ENCODE data around the gene PACS1.
A peak's percentile ranks its signal among the peaks of the same experiment; 100 is the strongest.
"Not testable (repeated sequence)": the region's sequence is repeated elsewhere in the genome, so short reads cannot be mapped to it uniquely, and the experiment has no call there.

PACS1 gene

GRCh38 chr11:66076561-66076960, 6.5 kb downstream of the PACS1 start:
- no peak for DNase-seq

GRCh38 chr11:66077927-66078326, 7.9 kb downstream of the PACS1 start:
- DNase-seq = no peak

DNA sequence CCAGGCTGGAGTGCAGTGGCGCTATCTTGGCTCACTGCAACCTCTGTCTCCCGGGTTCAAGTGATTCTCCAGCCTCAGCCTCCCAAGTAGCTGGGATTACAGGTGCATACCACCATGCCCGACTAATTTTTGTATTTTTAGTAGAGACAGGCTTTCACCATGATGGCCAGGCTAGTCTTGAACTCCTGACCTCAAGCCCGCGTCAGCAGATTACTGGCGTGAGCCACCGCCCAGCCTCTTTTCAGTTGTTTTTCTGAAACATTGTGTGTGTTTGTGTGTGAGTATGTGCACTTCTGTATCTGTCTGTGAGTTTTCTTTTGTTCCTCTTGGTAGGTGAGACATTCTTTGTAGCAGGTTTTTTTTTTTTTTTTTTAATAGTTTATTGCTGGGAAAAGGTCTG, 8.9 kb downstream of the PACS1 start:
- DNase-seq = not testable (repeated sequence)

GRCh38 chr11:66080055-66080817, 10.2 kb downstream of the PACS1 start:
- no peak for DNase-seq

DNA sequence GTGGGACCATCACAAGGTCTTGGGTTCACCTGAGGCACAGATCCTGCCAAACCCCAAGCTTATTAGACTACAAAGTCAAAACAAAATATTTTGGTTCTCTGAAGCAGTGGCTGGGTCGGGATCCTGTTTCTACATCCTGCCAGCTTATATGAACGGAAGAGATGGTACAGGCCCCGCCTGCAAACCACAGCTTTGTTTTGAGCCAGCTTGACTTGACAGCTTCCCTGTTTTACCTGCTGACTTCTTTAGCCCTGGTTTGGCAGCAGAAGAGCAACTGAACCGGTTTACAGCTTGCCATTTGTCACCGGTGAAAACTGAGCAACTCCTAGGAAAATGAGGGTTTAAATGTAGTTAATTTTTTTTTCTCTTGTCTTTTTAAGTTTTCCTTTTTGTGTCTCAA, 11.4 kb downstream of the PACS1 start:
- DNase-seq = peak; percentile 60

DNA sequence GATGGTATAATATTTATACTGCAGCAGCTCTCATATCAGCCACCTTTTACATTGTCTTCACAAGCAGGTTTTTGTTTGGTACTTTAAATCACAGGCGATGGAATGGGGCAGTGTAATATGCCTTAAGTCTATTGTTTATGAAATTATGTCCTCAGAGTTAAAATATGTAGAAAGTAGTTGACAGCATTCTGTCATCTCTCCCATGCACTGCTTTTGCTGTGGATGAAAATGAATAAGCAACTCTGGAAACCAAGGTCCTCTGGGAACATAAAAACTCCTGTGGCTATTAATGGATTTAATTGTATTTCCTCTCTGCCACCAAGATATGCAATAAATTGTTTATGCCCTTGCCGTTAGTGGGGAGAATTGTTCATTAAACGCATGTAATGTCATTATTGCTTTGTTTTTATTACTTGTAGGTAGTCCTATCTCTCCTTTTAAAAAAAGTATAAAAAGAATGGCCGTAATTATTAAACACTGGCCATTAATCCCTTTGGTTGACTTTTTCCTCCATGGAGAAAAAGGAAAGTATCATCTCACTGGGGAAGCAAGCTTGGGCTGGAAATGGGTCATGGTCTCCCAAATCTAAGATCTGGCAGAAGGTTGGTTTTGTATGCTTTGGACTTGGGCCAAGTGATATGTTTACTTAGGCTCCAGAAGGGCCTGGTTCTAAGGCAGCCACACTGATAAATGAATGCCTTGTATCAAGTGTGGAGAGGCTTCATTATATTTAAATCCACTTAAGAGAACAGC, 13.1 kb downstream of the PACS1 start:
- no peak for DNase-seq

DNA sequence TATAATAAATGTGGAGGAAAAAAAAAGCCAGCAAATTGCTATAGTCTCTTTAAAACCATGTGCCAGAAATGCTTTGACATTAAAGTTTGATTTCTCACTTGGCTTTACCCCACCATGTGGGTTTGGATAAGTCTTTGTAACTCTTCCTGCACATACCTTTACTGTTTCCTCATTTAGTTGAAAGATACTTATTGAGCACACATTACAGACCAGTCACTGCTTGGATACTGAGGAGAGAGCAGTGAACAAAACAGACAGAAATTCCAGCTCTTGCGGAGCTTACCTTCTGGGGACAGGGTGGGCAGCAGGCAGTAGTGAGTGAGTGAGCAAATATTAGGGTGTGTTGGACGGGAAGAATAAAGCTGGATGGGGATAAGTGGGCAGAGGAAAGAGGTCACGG, 13.7 kb downstream of the PACS1 start:
- DNase-seq = no peak

- no peak for DNase-seq
Observed at GRCh38 chr11:66084821-66085475, 14.9 kb downstream of the PACS1 start.

DNA sequence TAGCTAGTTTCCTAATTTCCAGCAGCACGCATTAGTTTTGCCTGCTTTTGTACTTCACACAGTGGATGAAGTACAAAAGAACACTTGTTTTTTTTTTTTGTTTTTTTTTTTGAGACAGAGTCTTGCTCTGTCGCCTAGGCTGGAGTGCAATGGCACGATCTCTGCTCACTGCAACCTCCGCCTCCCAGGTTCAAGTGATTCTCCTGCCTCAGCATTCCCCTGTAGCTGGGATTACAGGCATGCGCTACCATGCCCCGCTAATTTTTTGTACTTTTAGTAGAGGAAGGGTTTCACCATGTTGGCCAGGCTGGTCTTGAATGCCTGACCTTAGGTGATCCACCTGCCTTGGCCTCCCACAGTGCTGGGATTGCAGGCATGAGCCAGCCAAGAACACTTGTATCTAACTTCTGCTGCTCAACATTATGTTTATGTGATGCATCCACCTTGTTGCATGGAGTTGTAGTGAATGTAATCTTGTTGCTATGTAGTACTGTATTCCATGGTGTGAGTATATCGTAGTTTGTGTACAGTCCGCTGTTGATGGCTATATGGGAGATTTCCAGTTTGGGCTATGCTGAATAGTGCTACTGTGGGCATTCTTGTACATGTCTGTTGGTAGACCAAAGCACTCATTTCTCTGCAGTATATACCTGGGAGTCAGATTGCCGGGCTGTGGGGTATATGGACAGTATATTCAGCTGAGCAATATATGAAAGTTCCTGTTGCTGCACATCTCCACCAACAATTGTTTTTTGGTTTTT, 17.3 kb downstream of the PACS1 start:
- DNase-seq = no peak

GRCh38 chr11:66089067-66089466, 19.0 kb downstream of the PACS1 start:
- DNase-seq = no peak

- DNase-seq = no peak
Observed at GRCh38 chr11:66090288-66090687, 20.2 kb downstream of the PACS1 start.

DNA sequence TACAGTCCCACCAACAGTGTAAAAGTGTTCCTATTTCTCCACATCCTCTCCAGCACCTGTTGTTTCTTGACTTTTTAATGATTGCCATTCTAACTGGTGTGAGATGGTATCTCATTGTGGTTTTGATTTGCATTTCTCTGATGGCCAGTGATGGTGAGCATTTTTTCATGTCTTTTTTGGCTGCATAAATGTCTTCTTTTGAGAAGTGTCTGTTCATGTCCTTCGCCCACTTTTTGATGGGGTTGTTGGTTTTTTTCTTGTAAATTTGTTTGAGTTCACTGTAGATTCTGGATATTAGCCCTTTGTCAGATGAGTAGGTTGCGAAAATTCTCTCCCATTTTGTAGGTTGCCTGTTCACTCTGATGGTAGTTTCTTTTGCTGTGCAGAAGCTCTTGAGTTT, 22.1 kb downstream of the PACS1 start:
- not testable (repeated sequence) for DNase-seq

DNA sequence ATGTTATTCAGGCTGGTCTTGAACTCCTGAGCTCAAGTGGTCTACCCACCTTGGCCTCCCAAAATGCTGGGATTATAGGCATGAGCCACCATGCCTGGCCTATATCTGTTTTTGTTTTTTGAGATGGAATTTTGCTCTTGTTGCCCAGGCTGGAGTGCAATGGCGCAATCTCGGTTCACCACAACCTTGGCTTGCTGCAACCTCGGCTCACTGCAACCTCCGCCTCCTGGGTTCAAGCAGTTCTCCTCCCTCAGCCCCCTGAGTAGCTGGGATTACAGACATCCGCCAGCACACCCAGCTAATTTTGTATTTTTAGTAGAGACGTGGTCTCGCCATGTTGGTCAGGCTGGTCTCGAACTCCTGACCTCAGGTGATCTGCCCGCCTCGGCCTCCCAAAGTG, 29.7 kb downstream of the PACS1 start:
- DNase-seq = not testable (repeated sequence)

DNA sequence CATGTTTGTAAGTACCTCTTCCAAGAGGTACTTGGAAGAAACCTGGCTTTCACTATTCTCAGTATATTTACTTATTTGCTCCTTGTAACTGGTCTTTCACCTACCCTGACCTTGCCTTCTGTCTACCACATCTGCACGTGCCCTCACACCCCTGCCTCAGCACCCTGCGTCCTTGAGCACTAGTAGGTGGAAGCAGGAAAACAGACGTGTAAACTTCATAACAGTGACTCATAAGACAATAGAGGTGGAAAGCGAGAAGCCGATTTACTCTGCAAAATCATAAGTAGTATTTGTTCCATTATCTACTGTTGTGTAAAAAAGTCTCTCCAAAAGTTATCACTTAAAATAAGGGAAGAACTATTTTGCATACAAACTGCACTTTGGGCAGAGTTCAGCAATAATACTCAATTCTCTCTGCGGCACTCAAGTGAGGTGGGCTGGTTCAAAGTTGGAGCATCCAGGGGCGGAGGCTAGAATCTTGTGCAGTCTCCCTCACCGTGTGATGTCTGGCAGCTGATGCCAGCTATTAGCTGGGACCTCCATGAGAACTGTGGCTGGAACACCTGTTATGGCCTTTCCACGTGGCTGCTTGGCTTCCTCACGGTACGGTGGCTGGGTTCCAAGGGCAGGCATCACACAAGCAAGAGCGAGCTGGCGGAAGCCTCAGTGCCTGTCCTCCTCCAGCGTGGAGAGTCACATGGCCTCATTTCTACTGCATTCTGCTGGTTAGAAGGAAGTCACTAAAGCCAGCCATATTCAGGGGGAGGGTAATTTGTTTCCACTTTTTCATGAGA, 30.4 kb downstream of the PACS1 start:
- peak; percentile 73 for DNase-seq

DNA sequence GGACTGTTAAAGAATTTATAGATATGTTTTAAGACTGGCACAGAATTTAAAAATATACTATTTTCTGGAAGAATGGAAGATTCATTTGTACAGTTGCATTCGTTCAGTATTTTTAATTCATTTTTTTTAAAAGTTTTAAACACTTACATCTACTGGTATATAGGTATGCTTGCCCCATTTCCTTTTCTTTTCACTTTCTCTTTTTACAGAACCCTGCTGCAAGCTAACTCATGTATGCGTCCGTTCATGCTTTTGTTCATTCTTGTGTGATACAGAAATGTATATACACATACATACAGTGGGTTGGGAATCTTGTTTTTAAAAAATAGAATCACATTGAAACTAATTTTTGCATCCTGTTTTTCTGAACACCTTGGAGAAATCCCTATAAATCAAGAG, 31.0 kb downstream of the PACS1 start:
- DNase-seq = no peak

GRCh38 chr11:66104057-66104638, 34.1 kb downstream of the PACS1 start:
- no peak for DNase-seq

- DNase-seq = no peak
Observed at GRCh38 chr11:66106786-66107599, 36.9 kb downstream of the PACS1 start.

DNA sequence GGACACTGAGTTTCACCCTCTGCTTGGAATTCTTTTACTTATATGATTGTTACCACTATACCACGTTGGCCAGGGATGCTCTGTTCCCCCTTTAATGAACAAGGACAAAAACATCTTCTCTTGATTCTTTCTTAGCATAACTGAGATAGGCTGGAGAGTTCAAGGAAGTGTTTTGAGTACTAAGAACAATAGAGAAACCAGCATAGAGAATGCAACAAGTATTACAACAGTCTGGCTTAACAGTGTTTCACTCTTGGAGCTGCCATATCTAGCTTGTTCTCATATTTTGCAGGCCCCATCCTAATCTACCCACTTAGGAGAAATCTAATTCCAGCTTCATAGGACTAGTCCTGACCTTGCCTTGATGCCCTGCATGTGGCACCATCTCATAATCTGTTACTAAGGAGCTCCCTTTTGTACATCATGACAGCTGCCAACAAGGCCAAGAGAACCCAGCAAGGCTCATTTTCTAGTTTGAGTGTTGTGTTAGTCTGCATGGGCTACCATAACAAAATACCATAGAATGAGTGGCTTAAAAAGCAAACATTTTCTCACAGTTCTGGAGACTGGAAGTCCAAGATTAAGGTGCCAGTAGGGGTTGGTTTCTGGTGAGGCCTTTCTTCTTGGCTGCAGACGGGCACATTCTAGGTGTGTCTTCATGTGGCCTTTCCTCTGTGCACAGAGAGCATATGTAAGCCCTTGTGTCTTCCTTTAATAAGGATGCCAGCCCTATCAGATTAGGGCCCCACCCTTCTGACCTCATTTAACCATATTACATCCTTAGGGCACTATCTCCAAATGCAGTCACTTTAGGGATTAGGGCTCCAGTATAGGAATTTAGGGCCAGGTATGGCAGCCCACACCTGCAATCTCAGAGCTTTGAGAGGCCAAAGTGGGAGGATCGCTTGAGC, 37.8 kb downstream of the PACS1 start:
- no peak for DNase-seq

DNA sequence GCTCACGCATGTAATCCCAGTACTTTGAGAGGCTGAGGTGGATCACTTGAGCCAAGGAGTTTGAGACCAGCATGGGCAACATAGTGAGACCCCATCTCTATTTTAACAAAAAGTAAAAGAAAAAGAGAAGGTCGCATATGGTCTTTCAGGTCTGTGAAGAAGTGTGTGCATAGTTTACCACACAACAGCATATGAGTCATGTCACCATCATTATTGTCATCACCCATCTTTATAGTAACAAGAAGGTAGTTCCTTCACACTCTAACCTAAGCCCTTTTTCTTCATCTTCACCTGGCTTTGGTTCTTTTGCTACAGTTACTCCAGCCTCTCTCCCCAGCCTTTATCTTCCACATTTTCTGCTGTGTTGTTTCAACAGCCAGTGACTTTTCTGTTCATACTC, 39.2 kb downstream of the PACS1 start:
- DNase-seq = no peak

DNA sequence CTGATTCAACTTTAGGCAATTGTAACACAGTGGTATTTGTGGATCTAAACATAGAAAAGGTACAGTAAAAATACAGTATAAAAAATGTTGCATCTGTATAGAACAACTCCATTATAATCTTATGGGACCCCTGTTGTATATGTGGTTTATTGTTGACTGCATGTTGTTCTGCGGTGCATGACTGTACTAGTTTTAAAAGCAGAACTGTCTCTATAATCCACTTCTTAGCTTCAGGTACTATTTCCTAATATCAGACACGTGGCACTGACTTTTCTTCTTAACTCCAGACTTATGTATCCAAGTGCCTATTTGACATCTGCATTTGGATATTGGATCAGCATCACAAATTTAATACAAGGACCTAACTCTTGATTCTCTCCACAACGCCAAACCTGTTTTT, 41.1 kb downstream of the PACS1 start:
- no peak for DNase-seq
